ENCODE data around the gene SEC14L5. TPM values are rescaled to one million over a fixed set of nuclear protein-coding genes. Genes with fewer than 3 reads are reported as not detected.

SEC14L5 gene
- total RNA-seq, 4 donors from 2014 or later, result 0.83 to 1.8 (median 1.1) TPM

- no peak for DNase-seq (ENCODE audit: extremely low spot score)
- Histone ChIP-seq H3K9me3 (no peaks in the 10 kb centered on the region), H3K4me3 (no peak overlapping the region), H3K36me3 (no peaks in the 10 kb centered on the region), H3K4me1 (no peaks in the 10 kb centered on the region), H3K27ac (replicated peaks in 1 of 4) (no peak overlapping the region), H3K27me3 (peaks cover 0 to 11% (median 0%) of the 10 kb centered on the region in 4 donors)
- TF ChIP-seq EP300 (IDR thresholded peaks at IDR 0.05), result no peak
- no peak for TF ChIP-seq POLR2A (IDR thresholded peaks at IDR 0.05; ENCODE audit: low read depth)
- TF ChIP-seq CTCF (IDR thresholded peaks at IDR 0.05), result no peak
- no peak for TF ChIP-seq POLR2AphosphoS5 (IDR thresholded peaks at IDR 0.05)
- WGBS, result 55% methylated on average over 9 of the region's 9 CpGs
- intact Hi-C loops (cut with DNase I), result no loop called here
Measured at GRCh38 chr16:5018793-5019192, 60.7 kb downstream of the SEC14L5 start.

DNA sequence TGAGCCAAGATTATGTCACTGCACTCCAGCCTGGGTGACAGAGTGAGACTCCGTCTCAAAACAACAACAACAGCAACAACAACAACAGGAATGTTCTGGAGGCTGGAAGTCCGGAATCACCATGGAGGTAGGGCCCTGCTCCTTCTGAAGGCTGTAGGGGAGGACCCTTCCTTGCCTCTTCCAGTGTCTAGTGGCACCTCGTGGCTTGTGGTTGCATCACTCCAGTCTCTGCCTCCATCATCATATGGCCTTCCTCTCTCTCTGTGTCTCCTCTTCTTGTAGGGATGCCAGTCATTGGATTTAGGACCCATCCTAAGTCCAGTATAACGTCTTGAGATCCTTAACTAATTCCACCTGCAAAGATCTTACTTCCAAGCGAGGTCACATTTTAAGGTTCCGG, 61.6 kb downstream of the SEC14L5 start:
- H3K36me3 ChIP-seq, result peaks cover 0 to under 1% (median 0%) of the 10 kb centered on the region in 4 donors
- intact Hi-C loops (cut with DNase I), result no loop called here
- DNase-seq (ENCODE audit: extremely low spot score), result no peak
- H3K27me3 ChIP-seq, result peaks cover 0 to 11% (median 0%) of the 10 kb centered on the region in 4 donors
- no peaks in the 10 kb centered on the region for H3K4me1 ChIP-seq
- no peak overlapping the region for H3K27ac ChIP-seq (replicated peaks in 1 of 4)
- TF ChIP-seq POLR2AphosphoS5 (IDR thresholded peaks at IDR 0.05) (no peak), CTCF (IDR thresholded peaks at IDR 0.05) (no peak), POLR2A (IDR thresholded peaks at IDR 0.05; ENCODE audit: low read depth) (no peak)
- H3K9me3 ChIP-seq, result no peaks in the 10 kb centered on the region
- no peak overlapping the region for H3K4me3 ChIP-seq
- 87% methylated on average over 6 of the region's 6 CpGs for WGBS

DNA sequence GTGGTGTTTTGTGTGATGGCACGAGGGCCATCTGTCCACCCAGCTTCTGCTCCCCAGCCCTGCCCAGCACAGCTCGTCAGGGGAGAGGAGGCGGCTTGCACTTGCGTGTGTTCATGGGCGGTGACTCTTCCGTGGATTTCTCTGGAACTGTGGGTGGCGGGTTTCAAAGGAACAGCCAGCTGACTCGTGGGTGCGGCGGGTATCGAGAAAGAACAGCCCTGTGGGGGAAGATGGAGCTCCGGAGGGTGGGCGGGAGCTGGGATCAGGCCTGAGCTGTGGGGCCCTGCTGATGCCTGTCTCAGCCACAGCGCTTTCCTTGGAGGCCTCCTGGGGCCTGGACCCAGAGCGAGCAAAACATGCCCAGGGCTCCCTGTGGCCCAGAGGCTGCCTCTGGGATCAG, 62.4 kb downstream of the SEC14L5 start:
- H3K4me3 ChIP-seq, result no peak overlapping the region
- no peak overlapping the region for H3K27ac ChIP-seq (replicated peaks in 1 of 4)
- H3K4me1 ChIP-seq, result no peaks in the 10 kb centered on the region
- no peak for DNase-seq (ENCODE audit: extremely low spot score)
- no peak for TF ChIP-seq POLR2A (IDR thresholded peaks at IDR 0.05; ENCODE audit: low read depth)
- TF ChIP-seq EP300 (IDR thresholded peaks at IDR 0.05), result no peak
- TF ChIP-seq POLR2AphosphoS5 (IDR thresholded peaks at IDR 0.05), result no peak
- no peak for TF ChIP-seq CTCF (IDR thresholded peaks at IDR 0.05)
- 75% methylated on average over 13 of the region's 15 CpGs for WGBS
- intact Hi-C loops (cut with DNase I), result no loop called here
- H3K36me3 ChIP-seq, result peaks cover 0 to 6% (median 3%) of the 10 kb centered on the region in 4 donors
- no peaks in the 10 kb centered on the region for H3K9me3 ChIP-seq
- H3K27me3 ChIP-seq, result peaks cover 0 to 11% (median 0%) of the 10 kb centered on the region in 4 donors

DNA sequence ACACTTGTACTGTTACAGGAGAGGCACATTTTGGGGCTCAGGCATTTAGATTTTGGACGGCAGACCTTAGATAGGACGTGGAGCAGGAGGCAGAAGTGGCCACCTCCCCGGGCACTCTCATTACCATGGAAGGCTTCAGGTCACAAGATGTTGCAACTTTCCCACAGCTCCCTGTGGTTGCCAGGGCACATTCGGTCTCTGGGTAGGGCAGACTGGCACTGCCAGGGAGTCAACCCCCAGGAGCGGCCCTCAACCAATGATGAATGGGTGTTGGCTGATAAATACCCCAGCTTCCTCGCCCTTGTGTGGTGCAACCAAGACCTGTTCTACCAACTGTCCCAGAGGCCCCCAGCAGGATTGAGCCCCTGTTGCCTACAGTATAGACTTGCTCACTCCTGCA, 64.4 kb downstream of the SEC14L5 start:
- intact Hi-C loops (cut with DNase I), result no loop called here
- Histone ChIP-seq H3K36me3 (peaks cover 4 to 18% (median 12%) of the 10 kb centered on the region in 4 donors), H3K27ac (replicated peaks in 1 of 4) (no peak overlapping the region), H3K4me1 (no peaks in the 10 kb centered on the region), H3K4me3 (no peak overlapping the region), H3K27me3 (peaks cover 0 to 11% (median 0%) of the 10 kb centered on the region in 4 donors), H3K9me3 (no peaks in the 10 kb centered on the region)
- 64% methylated on average over 4 of the region's 6 CpGs for WGBS
- TF ChIP-seq POLR2A (IDR thresholded peaks at IDR 0.05; ENCODE audit: low read depth) (no peak), POLR2AphosphoS5 (IDR thresholded peaks at IDR 0.05) (no peak), CTCF (IDR thresholded peaks at IDR 0.05) (no peak), EP300 (IDR thresholded peaks at IDR 0.05) (no peak)
- no peak for DNase-seq (ENCODE audit: extremely low spot score)

DNA sequence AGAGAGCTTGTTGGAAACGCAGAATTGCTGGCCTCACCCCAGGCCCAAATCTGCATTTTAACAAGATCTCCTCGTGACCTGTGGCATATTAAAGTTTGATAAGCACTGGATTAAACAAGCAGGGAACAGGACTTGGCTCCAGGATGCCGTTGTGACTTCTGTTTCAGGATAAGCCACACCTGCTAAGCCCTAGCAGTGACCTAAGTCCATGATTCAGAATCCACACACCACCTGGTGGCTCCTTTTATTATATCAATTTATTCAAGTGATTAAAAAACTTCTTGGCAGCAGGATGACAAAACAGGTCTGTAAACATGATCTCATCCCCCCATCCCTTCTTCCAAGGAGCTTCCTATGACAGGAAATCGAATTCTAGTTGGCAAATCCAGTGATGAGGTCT, 66.5 kb downstream of the SEC14L5 start:
- Histone ChIP-seq H3K9me3 (no peaks in the 10 kb centered on the region), H3K4me3 (no peak overlapping the region), H3K27me3 (peaks cover 0 to 11% (median 0%) of the 10 kb centered on the region in 4 donors), H3K4me1 (no peaks in the 10 kb centered on the region), H3K27ac (replicated peaks in 1 of 4) (no peak overlapping the region), H3K36me3 (peaks cover 13 to 39% (median 28%) of the 10 kb centered on the region in 4 donors)
- TF ChIP-seq EP300 (IDR thresholded peaks at IDR 0.05), result no peak
- TF ChIP-seq POLR2AphosphoS5 (IDR thresholded peaks at IDR 0.05), result no peak
- no peak for TF ChIP-seq POLR2A (IDR thresholded peaks at IDR 0.05; ENCODE audit: low read depth)
- TF ChIP-seq CTCF (IDR thresholded peaks at IDR 0.05), result no peak
- DNase-seq (ENCODE audit: extremely low spot score), result no peak
- intact Hi-C loops (cut with DNase I), result no loop called here
- 60% methylated on average over 4 of the region's 4 CpGs for WGBS

Data from esophagus muscularis mucosa (tissue), 4 donors.